ENCODE results near the gene ANKS1B.

The ANKS1B gene

GRCh38 chr12:99205111-99205510 lies 779.6 kb downstream of the ANKS1B start:
- Histone ChIP-seq H3K4me3 (ENCODE audit: low read depth, low read length) (no peak overlapping the region), H3K27ac (ENCODE audit: extremely low read depth, low read depth, low read length) (no peak overlapping the region), H3K9me3 (ENCODE audit: control insufficient read depth, insufficient read depth, low read depth, low read length) (no peaks in the 10 kb centered on the region; the same call in 1 of the 2 replicates), H3K4me1 (ENCODE audit: control insufficient read depth, insufficient read depth, low read length) (0 out of 2 replicates have a peak, but pooled peaks cover 3% of the 10 kb centered on the region), H3K36me3 (ENCODE audit: control insufficient read depth in 2 of 2, insufficient read depth in 1 of 2, low read length in 2 of 2) (no peaks in the 10 kb centered on the region)
- TF ChIP-seq KLF7 (tag by site-specific recombination; IDR thresholded peaks at IDR 0.05; ENCODE audit: borderline replicate concordance), result no peak
- ChIA-PET CTCF (interaction anchor here (0.7 kb wide), 1 partner anchor 510 kb away, joined by 4 read pairs; no protein-coding TSS in a partner anchor), POLR2A (no interaction called here)

GRCh38 chr12:99201906-99202645 lies 782.7 kb downstream of the ANKS1B start:
- TF ChIP-seq ZBTB20 (tag by site-specific recombination; IDR thresholded peaks at IDR 0.05), result no peak
- no peak for TF ChIP-seq ZNF155 (tag by site-specific recombination; IDR thresholded peaks at IDR 0.05)
- no peak for TF ChIP-seq ZNF280C (tag by site-specific recombination; IDR thresholded peaks at IDR 0.05)
- TF ChIP-seq ZNF10 (tag by site-specific recombination; IDR thresholded peaks at IDR 0.05), result no peak
- TF ChIP-seq ZFHX2 (tag by site-specific recombination; conservative IDR thresholded peaks at IDR 0.05), result no peak
- TF ChIP-seq ZNF488 (tag by site-specific recombination; IDR thresholded peaks at IDR 0.05), result no peak
- no peak overlapping the region for H3K4me3 ChIP-seq (ENCODE audit: low read depth, low read length)
- no peaks in the 10 kb centered on the region for H3K36me3 ChIP-seq (ENCODE audit: control insufficient read depth in 2 of 2, insufficient read depth in 1 of 2, low read length in 2 of 2)

GRCh38 chr12:99200711-99201384 lies 783.9 kb downstream of the ANKS1B start:
- Histone ChIP-seq H3K27ac (ENCODE audit: extremely low read depth, low read depth, low read length) (no peak overlapping the region), H3K4me1 (ENCODE audit: control insufficient read depth, insufficient read depth, low read length) (0 out of 2 replicates have a peak, but pooled peaks cover 3% of the 10 kb centered on the region), H3K9me3 (ENCODE audit: control insufficient read depth, insufficient read depth, low read depth, low read length) (no peaks in the 10 kb centered on the region), H3K36me3 (ENCODE audit: control insufficient read depth in 2 of 2, insufficient read depth in 1 of 2, low read length in 2 of 2) (no peaks in the 10 kb centered on the region), H3K4me3 (ENCODE audit: low read depth, low read length) (no peak overlapping the region)
- no peak for TF ChIP-seq ZNF558 (tag by site-specific recombination; IDR thresholded peaks at IDR 0.05)
- no peak for TF ChIP-seq ZNF792 (tag by site-specific recombination; IDR thresholded peaks at IDR 0.05)
- TF ChIP-seq ZNF529 (tag by site-specific recombination; IDR thresholded peaks at IDR 0.05; ENCODE audit: insufficient replicate concordance), result no peak
- TF ChIP-seq ZNF112 (tag by site-specific recombination; IDR thresholded peaks at IDR 0.05), result no peak
- no peak for TF ChIP-seq KLF9 (tag by site-specific recombination; IDR thresholded peaks at IDR 0.05; ENCODE audit: low read depth)
- TF ChIP-seq EGR2 (tag by site-specific recombination; IDR thresholded peaks at IDR 0.05; ENCODE audit: low read depth), result no peak
- no peak for TF ChIP-seq ZNF404 (tag by site-specific recombination; IDR thresholded peaks at IDR 0.05)
- no peak for TF ChIP-seq ZNF596 (tag by site-specific recombination; IDR thresholded peaks at IDR 0.05)
- no peak for TF ChIP-seq GFI1B (tag by site-specific recombination; IDR thresholded peaks at IDR 0.05)
- TF ChIP-seq ZNF146 (tag by site-specific recombination; IDR thresholded peaks at IDR 0.05), result no peak
- no peak for TF ChIP-seq ZNF747 (tag by site-specific recombination; IDR thresholded peaks at IDR 0.05)
- no peak for TF ChIP-seq GLIS1 (tag by site-specific recombination; IDR thresholded peaks at IDR 0.05)
- POLR2A ChIA-PET, result no interaction called here
- CTCF ChIA-PET, result interaction anchor here (0.6 kb wide), 1 partner anchor 156 kb away, joined by 4 read pairs; no protein-coding TSS in a partner anchor

More at GRCh38 chr12:99201906-99202645, 782.7 kb downstream of the ANKS1B start:
- ChIA-PET CTCF (no interaction called here), POLR2A (no interaction called here)
- no peaks in the 10 kb centered on the region for H3K9me3 ChIP-seq (ENCODE audit: control insufficient read depth, insufficient read depth, low read depth, low read length)
- no peak overlapping the region for H3K27ac ChIP-seq (ENCODE audit: extremely low read depth, low read depth, low read length)
- H3K4me1 ChIP-seq (ENCODE audit: control insufficient read depth, insufficient read depth, low read length), result 0 out of 2 replicates have a peak, but pooled peaks cover 3% of the 10 kb centered on the region

Measured in HEK293 (cell line).